H1 (cell line): Measurements from ENCODE around the gene COQ8A. TPM values are rescaled to one million over a fixed set of nuclear protein-coding genes. Genes with fewer than 3 reads are reported as not detected.

ENCODE experiments used
- CTCF ChIA-PET: fragments of 300-600 bp; sonication (Branson Sonifier 250); formaldehyde crosslinking; loops from one replicate; lab custom pipeline; 2021; ENCODE audit not compliant: partially characterized antibody; lab: Charles Lee
- POLR2A ChIA-PET: fragments of 300-600 bp; sonication (Branson Sonifier 250); formaldehyde crosslinking; loops from one replicate; lab custom pipeline; 2021; ENCODE audit warnings: inconsistent platforms; ENCODE audit not compliant: partially characterized antibody; lab: Charles Lee
- DNase-seq, 2 experiments: peaks; one replicate each; pipeline versions ENCODE4 v3.0.0 to v3.0.0-alpha.2; 2010 to 2022; ENCODE audit warnings: low spot score in 2 of 2, low read depth in 1 of 2, mixed read lengths in 1 of 2
- FAIRE-seq: peaks from 2 replicates; lab custom pipeline; 2011; peaks lifted over from hg19 to GRCh38; lab: Jason Lieb, UNC
- H2AFZ ChIP-seq: 2 replicates; pipeline ENCODE4 v1.8.1; 2012; ENCODE audit warnings: low read length, inconsistent platforms
- H2AK5ac ChIP-seq: 2 replicates; pipeline ENCODE4 v1.6.1; 2013; ENCODE audit warnings: low read depth, low read length
- H2BK120ac ChIP-seq: replicated peaks from 2 replicates; pipeline ENCODE3; 2013; ENCODE audit warnings: low read depth, low read length, inconsistent platforms
- H2BK12ac ChIP-seq: 2 replicates; pipeline ENCODE4 v1.6.1; 2013; ENCODE audit warnings: low read depth, low read length
- H2BK15ac ChIP-seq: 2 replicates; pipeline ENCODE4 v1.6.1; 2013; ENCODE audit warnings: low read length
- H2BK20ac ChIP-seq: 2 replicates; pipeline ENCODE4 v1.6.1; 2013; ENCODE audit warnings: low read length
- H2BK5ac ChIP-seq: 2 replicates; pipeline ENCODE4 v1.6.1; 2013; ENCODE audit warnings: low read depth, low read length
- H3K14ac ChIP-seq: 2 replicates; pipeline ENCODE4 v1.6.1; 2013; ENCODE audit warnings: inconsistent platforms; ENCODE audit not compliant: insufficient read length
- H3K18ac ChIP-seq: 2 replicates; pipeline ENCODE4 v1.6.1; 2013; ENCODE audit warnings: low read length; ENCODE audit errors: extremely low read depth
- H3K23ac ChIP-seq: 2 replicates; pipeline ENCODE4 v1.6.1; 2013; ENCODE audit warnings: inconsistent platforms; ENCODE audit not compliant: insufficient read length
- H3K23me2 ChIP-seq: 2 replicates; pipeline ENCODE4 v1.6.1; 2013; ENCODE audit warnings: low read depth, low read length
- H3K27ac ChIP-seq: 2 replicates; pipeline ENCODE4 v1.6.1; 2011; ENCODE audit warnings: low read depth, low read length, inconsistent platforms
- H3K27me3 ChIP-seq, 4 experiments: replicated peaks in 1 of 4; 1 replicate in 1 of 4; 2 replicates in 3 of 4; pipeline versions ENCODE4 v1.6.1 to v1.8.1; 2011 to 2013; ENCODE audit warnings: low read length in 3 of 4, mild to moderate bottlenecking in 3 of 4, inconsistent platforms in 2 of 4, mixed read lengths in 2 of 4, moderate library complexity in 1 of 4; ENCODE audit not compliant: control insufficient read depth in 3 of 4, insufficient read depth in 3 of 4; ENCODE audit errors: extremely low read depth in 1 of 4
- H3K36me3 ChIP-seq, 4 experiments: 2 replicates each; pipeline versions ENCODE4 v1.6.1 to v1.8.1; 2011 to 2013; ENCODE audit warnings: mild to moderate bottlenecking in 4 of 4, low read length in 3 of 4, moderate library complexity in 2 of 4, control low read depth in 1 of 4, inconsistent platforms in 1 of 4; ENCODE audit not compliant: insufficient read depth in 4 of 4, control insufficient read depth in 2 of 4
- H3K4ac ChIP-seq: replicated peaks from 2 replicates; pipeline ENCODE3; 2013; ENCODE audit warnings: low read length, low read depth, mixed read lengths, inconsistent platforms; ENCODE audit not compliant: insufficient read length
- H3K4me1 ChIP-seq, 4 experiments: replicated peaks in 1 of 4; 1 replicate in 1 of 4; 2 replicates in 3 of 4; pipeline versions ENCODE4 v1.6.1 to v1.8.1; 2011 to 2013; ENCODE audit warnings: low read length in 3 of 4, inconsistent platforms in 2 of 4, mixed read lengths in 1 of 4; ENCODE audit not compliant: insufficient read depth in 4 of 4, control insufficient read depth in 3 of 4
- H3K4me2 ChIP-seq, 2 experiments: 2 replicates each; pipeline versions ENCODE4 v1.6.1 to v1.8.1; 2011 to 2013; ENCODE audit warnings: low read depth in 2 of 2, low read length in 2 of 2, control low read depth in 1 of 2, inconsistent platforms in 1 of 2, mild to moderate bottlenecking in 1 of 2; ENCODE audit not compliant: insufficient read depth in 1 of 2
- H3K4me3 ChIP-seq, 4 experiments: fragments of 200-600, 300-600 bp in 1 of 4; sonication (generic), shearing (Covaris generic), sonication (Bioruptor Twin) in 1 of 4; 2 replicates each; pipeline versions ENCODE4 v1.5.1 to v1.8.1; 2011 to 2016; ENCODE audit warnings: low read length in 4 of 4, low read depth in 3 of 4, control low read depth in 2 of 4, inconsistent platforms in 2 of 4, mild to moderate bottlenecking in 2 of 4, mixed read lengths in 1 of 4, moderate library complexity in 1 of 4; ENCODE audit not compliant: insufficient read depth in 2 of 4; ENCODE audit errors: extremely low read depth in 1 of 4
- H3K56ac ChIP-seq: replicated peaks from 2 replicates; pipeline ENCODE3; 2013; ENCODE audit warnings: low read depth, mild to moderate bottlenecking, mixed read lengths, low read length, inconsistent platforms; ENCODE audit not compliant: insufficient read length
- H3K79me1 ChIP-seq: 2 replicates; pipeline ENCODE4 v1.6.1; 2013; ENCODE audit warnings: low read depth, low read length, control low read depth
- H3K79me2 ChIP-seq, 2 experiments: 2 replicates each; pipeline versions ENCODE4 v1.6.1 to v1.8.1; 2012 to 2013; ENCODE audit warnings: low read length in 2 of 2, mild to moderate bottlenecking in 2 of 2, inconsistent platforms in 1 of 2; ENCODE audit not compliant: insufficient read depth in 2 of 2, control insufficient read depth in 1 of 2
- H3K9ac ChIP-seq, 4 experiments: replicated peaks in 1 of 4; 1 replicate in 1 of 4; 2 replicates in 3 of 4; pipeline versions ENCODE4 v1.6.1 to v1.8.1; 2011 to 2013; ENCODE audit warnings: low read depth in 3 of 4, low read length in 3 of 4, control low read depth in 2 of 4, mild to moderate bottlenecking in 2 of 4, moderate library complexity in 2 of 4, inconsistent platforms in 1 of 4; ENCODE audit errors: extremely low read depth in 1 of 4
- H3K9me3 ChIP-seq, 2 experiments: 2 replicates each; pipeline versions ENCODE4 v1.6.1 to v1.8.1; 2012 to 2013; ENCODE audit warnings: mild to moderate bottlenecking in 2 of 2, moderate library complexity in 2 of 2, control low read depth in 1 of 2, inconsistent platforms in 1 of 2, low read depth in 1 of 2, low read length in 1 of 2, mixed read lengths in 1 of 2; ENCODE audit not compliant: insufficient read depth in 2 of 2
- H4K20me1 ChIP-seq, 2 experiments: replicated peaks in 1 of 2; 2 replicates each; pipeline versions ENCODE3 to v1.8.1; 2011 to 2013; ENCODE audit warnings: inconsistent platforms in 2 of 2, low read length in 2 of 2, mild to moderate bottlenecking in 1 of 2; ENCODE audit not compliant: insufficient read depth in 2 of 2, control insufficient read depth in 1 of 2
- H4K5ac ChIP-seq: 2 replicates; pipeline ENCODE4 v1.6.1; 2013; ENCODE audit warnings: low read length, low read depth, mixed read lengths, inconsistent platforms; ENCODE audit not compliant: insufficient read length
- H4K8ac ChIP-seq: 2 replicates; pipeline ENCODE4 v1.8.0; 2013; ENCODE audit warnings: mild to moderate bottlenecking, moderate library complexity, low read length, inconsistent platforms; ENCODE audit not compliant: insufficient read depth; ENCODE audit errors: extremely low read depth
- H4K91ac ChIP-seq: replicated peaks from 2 replicates; pipeline ENCODE3; 2013; ENCODE audit warnings: low read length, mixed read lengths, inconsistent platforms; ENCODE audit not compliant: insufficient read length
- BACH1 ChIP-seq: IDR thresholded peaks from 2 replicates; pipeline ENCODE4 v1.6.1; 2012; ENCODE audit warnings: low read length, improper control_type of control experiment
- CTBP2 ChIP-seq: IDR thresholded peaks from 2 replicates; pipeline ENCODE4 v1.7.0; 2011; ENCODE audit warnings: borderline replicate concordance, mild to moderate bottlenecking, moderate library complexity, mixed read lengths, low read length; ENCODE audit not compliant: insufficient read depth, insufficient read length
- RFX5 ChIP-seq: IDR thresholded peaks from 2 replicates; pipeline ENCODE4 v1.6.1; 2011; ENCODE audit warnings: low read depth, low read length, improper control_type of control experiment, borderline replicate concordance
- WGBS, 2 experiments: shearing (Covaris generic) in 1 of 2; methylation state at CpG; one replicate each; pipeline versions ENCODE4 v1.1.6 to v1.1.7; 2013 to 2015; ENCODE audit warnings: low lambda C conversion rate in 2 of 2, mixed read lengths in 2 of 2, inconsistent platforms in 1 of 2, low coverage in 1 of 2, missing lambda C conversion rate in 1 of 2; ENCODE audit not compliant: insufficient replicate concordance in 2 of 2, insufficient coverage in 1 of 2, insufficient read length in 1 of 2; ENCODE audit errors: extremely low coverage in 1 of 2, missing lambda C conversion rate in 1 of 2; 5-methylcytosine and 5-hydroxymethylcytosine counted together
- polyA plus RNA-seq, 7 experiments: library from polyadenylated mRNA; depleted of rRNA in 3 of 7; stranded (reverse) in 5 of 7; unstranded in 2 of 7; fragments of >200 nt in 5 of 7; fragments of 200-250 nt in 2 of 7; gene quantifications; 1 replicate in 5 of 7; 2 replicates in 1 of 7; 4 replicates in 1 of 7; pipeline versions ENCODE4 v1.2.1 to v1.2.3, GENCODE V29; 2011 to 2013; ENCODE audit warnings: missing spikeins in 2 of 7, mixed read lengths in 2 of 7
- total RNA-seq: library from RNA; stranded (reverse); fragmentation: NEBNext Ultra II Directional; extraction: Animal tissue kit (Norgen Biotek cat#: 25700); gene quantifications from 2 replicates; pipeline ENCODE4 v1.2.1, GENCODE V29; 2021

COQ8A gene
- total and polyA plus RNA-seq, 2 of the 8 experiments (the other 6 are each of a cell fraction or from before 2014, with no cell fraction given) = 28.5 to 38.9 TPM

- Histone ChIP-seq H2BK20ac (no peak overlapping the region), H3K4ac (no peak overlapping the region), H3K4me2 (no peak overlapping the region), H3K18ac (no peak overlapping the region), H2BK5ac (no peak overlapping the region), H3K4me1 (peaks cover 2 to 15% (median 5%) of the 10 kb centered on the region in 4 experiments; a peak in 5 of 7 replicates), H2BK120ac (no peak overlapping the region), H2AK5ac (no peak overlapping the region), H3K79me2 (no peaks in the 10 kb centered on the region), H2BK12ac (no peak overlapping the region), H4K5ac (no peak overlapping the region), H3K9ac (no peak overlapping the region), H3K14ac (no peak overlapping the region), H3K23me2 (no peaks in the 10 kb centered on the region), H3K23ac (no peak overlapping the region), H3K79me1 (no peaks in the 10 kb centered on the region), H3K36me3 (peaks cover 0 to 9% (median 5%) of the 10 kb centered on the region in 4 experiments; a peak in 5 of 8 replicates), H2BK15ac (no peak overlapping the region), H3K9me3 (no peaks in the 10 kb centered on the region), H3K4me3 (no peak overlapping the region), H3K56ac (no peak overlapping the region), H3K27me3 (no peaks in the 10 kb centered on the region), H4K8ac (no peak overlapping the region), H2AFZ (no peak overlapping the region), H4K20me1 (peaks cover 2% of the 10 kb centered on the region in 2 experiments), H4K91ac (no peak overlapping the region), H3K27ac (no peak overlapping the region)
- ChIA-PET CTCF (interaction anchor here (0.8 to 1.0 kb wide), 2 partner anchors 77 to 449 kb away, joined by 3 read pairs; no protein-coding TSS in a partner anchor), POLR2A (interaction anchor here (1.1 kb wide), 1 partner anchor 10 kb away, joined by 3 read pairs; no protein-coding TSS in a partner anchor)
- DNase-seq (no peak), FAIRE-seq (no peak)
- TF ChIP-seq RFX5 = no peak
- TF ChIP-seq CTBP2 = no peak
- no peak for TF ChIP-seq BACH1
- 82% methylated on average over 12 of the region's 12 CpGs; no CpG with 5 or more reads in 1 of the 2 experiments for WGBS, 2 experiments
These were observed 49.2 kb downstream of the COQ8A start for GRCh38 chr1:226989085-226989920.
